Neural progenitor cell (in vitro differentiated cells): ENCODE data around the gene SNRNP200.

Experiments
- EZH2phosphoT487 ChIP-seq: fragments of 200-600 bp; sonication (generic); IDR thresholded peaks from 2 replicates; pipeline ENCODE4 v1.6.1; 2017; ENCODE audit warnings: antibody characterized with exemption
- TF ChIP-seq, protein P1 (sequence below): fragments of 200-600 bp; sonication (generic); IDR thresholded peaks from 2 replicates; pipeline ENCODE4 v1.5.1; 2017; ENCODE audit warnings: antibody characterized with exemption, mild to moderate bottlenecking

DNA sequence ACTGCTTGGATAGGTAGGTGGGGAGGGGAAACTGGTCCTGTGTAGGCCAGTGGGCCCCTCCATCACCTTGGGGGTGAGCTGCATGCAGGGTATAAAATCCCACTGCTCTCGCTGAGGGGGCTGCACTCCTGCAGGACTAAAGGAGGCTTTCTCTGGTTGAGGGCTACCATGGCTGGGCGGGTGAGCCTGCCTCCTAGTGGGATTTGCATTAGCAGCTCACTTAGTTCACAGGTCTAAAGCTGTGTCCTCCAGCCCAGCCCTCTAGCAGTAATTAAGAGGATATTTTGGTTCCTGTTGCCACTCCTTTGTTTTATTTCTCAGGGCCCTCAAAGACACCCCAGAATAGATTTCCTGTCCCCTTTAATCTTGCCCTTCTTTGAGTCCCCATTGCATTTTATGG, 64.1 kb downstream of the SNRNP200 start:
- TF ChIP-seq, protein P1, sequence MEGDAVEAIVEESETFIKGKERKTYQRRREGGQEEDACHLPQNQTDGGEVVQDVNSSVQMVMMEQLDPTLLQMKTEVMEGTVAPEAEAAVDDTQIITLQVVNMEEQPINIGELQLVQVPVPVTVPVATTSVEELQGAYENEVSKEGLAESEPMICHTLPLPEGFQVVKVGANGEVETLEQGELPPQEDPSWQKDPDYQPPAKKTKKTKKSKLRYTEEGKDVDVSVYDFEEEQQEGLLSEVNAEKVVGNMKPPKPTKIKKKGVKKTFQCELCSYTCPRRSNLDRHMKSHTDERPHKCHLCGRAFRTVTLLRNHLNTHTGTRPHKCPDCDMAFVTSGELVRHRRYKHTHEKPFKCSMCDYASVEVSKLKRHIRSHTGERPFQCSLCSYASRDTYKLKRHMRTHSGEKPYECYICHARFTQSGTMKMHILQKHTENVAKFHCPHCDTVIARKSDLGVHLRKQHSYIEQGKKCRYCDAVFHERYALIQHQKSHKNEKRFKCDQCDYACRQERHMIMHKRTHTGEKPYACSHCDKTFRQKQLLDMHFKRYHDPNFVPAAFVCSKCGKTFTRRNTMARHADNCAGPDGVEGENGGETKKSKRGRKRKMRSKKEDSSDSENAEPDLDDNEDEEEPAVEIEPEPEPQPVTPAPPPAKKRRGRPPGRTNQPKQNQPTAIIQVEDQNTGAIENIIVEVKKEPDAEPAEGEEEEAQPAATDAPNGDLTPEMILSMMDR: peak; percentile 21
- no peak for TF ChIP-seq EZH2phosphoT487
